ENCODE measurements around the gene LRBA. TPM values are rescaled to one million over a fixed set of nuclear protein-coding genes. Genes with fewer than 3 reads are reported as not detected.

Gene LRBA
- total and polyA plus RNA-seq, 2 donors (not counting 3 experiments of a cell fraction or from before 2014, with no cell fraction given), result 18.0 to 35.1 TPM

DNA sequence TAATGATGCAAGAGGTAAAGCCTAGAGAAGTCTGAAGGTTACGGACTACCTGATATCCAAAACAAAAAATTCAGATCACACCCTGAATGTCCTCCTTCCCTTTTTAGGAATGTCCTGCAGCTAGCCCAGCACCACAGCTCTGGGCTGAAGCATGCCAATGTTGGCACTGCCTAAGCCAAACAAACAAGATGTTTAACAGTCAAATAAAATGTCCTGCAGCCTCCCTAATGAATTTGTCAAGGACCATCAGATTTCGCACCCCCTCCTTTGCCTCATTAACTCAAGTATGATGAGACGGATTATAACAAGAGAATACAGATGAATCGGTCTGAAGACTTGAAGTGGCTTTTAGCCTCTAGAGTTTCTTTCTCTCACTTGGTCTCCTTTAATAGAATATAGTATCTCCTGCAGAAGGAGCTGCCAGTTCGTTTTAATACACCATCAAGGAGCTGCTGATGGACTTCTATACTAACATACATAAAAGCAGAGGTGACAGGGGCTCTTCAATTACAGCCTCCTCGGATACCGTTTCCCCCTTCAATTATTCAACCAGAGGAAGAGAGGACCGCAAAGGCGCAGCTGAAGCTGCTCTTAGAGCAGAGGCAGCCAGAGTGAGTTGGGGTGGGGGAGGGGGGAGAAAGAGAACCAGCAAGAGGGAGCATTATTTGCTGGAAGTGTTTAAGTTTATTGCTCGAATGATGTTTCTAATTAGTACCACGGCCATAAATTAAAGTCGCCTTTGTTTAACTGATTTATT is 436.2 kb downstream of the LRBA start:
- ChIA-PET CTCF (interaction anchor here (0.6 to 1.0 kb wide), 4 partner anchors 11 to 591 kb away, joined by 3 read pairs; no protein-coding TSS in a partner anchor), POLR2A (no interaction called here)
- FAIRE-seq (no peak), DNase-seq (ENCODE audit: low read depth, low spot score) (no peak)
- TF ChIP-seq, protein P1, sequence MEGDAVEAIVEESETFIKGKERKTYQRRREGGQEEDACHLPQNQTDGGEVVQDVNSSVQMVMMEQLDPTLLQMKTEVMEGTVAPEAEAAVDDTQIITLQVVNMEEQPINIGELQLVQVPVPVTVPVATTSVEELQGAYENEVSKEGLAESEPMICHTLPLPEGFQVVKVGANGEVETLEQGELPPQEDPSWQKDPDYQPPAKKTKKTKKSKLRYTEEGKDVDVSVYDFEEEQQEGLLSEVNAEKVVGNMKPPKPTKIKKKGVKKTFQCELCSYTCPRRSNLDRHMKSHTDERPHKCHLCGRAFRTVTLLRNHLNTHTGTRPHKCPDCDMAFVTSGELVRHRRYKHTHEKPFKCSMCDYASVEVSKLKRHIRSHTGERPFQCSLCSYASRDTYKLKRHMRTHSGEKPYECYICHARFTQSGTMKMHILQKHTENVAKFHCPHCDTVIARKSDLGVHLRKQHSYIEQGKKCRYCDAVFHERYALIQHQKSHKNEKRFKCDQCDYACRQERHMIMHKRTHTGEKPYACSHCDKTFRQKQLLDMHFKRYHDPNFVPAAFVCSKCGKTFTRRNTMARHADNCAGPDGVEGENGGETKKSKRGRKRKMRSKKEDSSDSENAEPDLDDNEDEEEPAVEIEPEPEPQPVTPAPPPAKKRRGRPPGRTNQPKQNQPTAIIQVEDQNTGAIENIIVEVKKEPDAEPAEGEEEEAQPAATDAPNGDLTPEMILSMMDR (IDR thresholded peaks at IDR 0.05; ENCODE audit: extremely low read depth in 1 of 2, insufficient read depth in 1 of 2, low read depth in 1 of 2, low read length in 2 of 2), result no peak
- TF ChIP-seq MYC (IDR thresholded peaks at IDR 0.05; ENCODE audit: low read depth, low read length), result no peak
- no peak for TF ChIP-seq POLR2A (IDR thresholded peaks at IDR 0.05; ENCODE audit: low read depth, low read length)
- TF ChIP-seq, protein P2, sequence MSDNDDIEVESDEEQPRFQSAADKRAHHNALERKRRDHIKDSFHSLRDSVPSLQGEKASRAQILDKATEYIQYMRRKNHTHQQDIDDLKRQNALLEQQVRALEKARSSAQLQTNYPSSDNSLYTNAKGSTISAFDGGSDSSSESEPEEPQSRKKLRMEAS (IDR thresholded peaks at IDR 0.05; ENCODE audit: insufficient read depth, insufficient read length), result no peak
- TF ChIP-seq JUN (IDR thresholded peaks at IDR 0.05; ENCODE audit: borderline replicate concordance, insufficient read depth, insufficient read length, low read depth), result no peak
- no peak for TF ChIP-seq FOS (IDR thresholded peaks at IDR 0.05; ENCODE audit: borderline replicate concordance, insufficient read depth, low read length)
- TF ChIP-seq EZH2 (IDR thresholded peaks at IDR 0.05; ENCODE audit: borderline replicate concordance, low read depth, low read length, severe bottlenecking), result no peak
- no peak for TF ChIP-seq POLR2AphosphoS5 (IDR thresholded peaks at IDR 0.05; ENCODE audit: insufficient read depth, low read depth, low read length)
- dilution Hi-C loops (cut with MboI; ENCODE audit: extremely low pct_ligation_motif_present, low sequenced_read_pairs), result no loop called here
- H2AFZ ChIP-seq (ENCODE audit: low read depth, low read length), result no peak overlapping the region
- BruUV-seq (replicated peaks), result no TSS peak
- H3K9ac ChIP-seq (replicated peaks; ENCODE audit: extremely low read depth, insufficient read depth, low read length), result no peak overlapping the region
- H3K4me1 ChIP-seq (ENCODE audit: control insufficient read depth, extremely low read depth, insufficient read depth, low read length), result no peaks in the 10 kb centered on the region
- no peaks in the 10 kb centered on the region for H3K79me2 ChIP-seq (ENCODE audit: control insufficient read depth, insufficient read depth, low read length)
- no peaks in the 10 kb centered on the region for H4K20me1 ChIP-seq (replicated peaks; ENCODE audit: control insufficient read depth, extremely low read depth, insufficient read depth, low read length)
- no peaks in the 10 kb centered on the region for H3K27me3 ChIP-seq (ENCODE audit: control insufficient read depth in 2 of 2, insufficient read depth in 2 of 2, low read length in 2 of 2)
- H3K4me2 ChIP-seq (ENCODE audit: insufficient read depth, low read length), result peak overlapping the region; percentile 23
- no peak overlapping the region for H3K27ac ChIP-seq (ENCODE audit: insufficient read depth, low read depth, low read length)
- no peaks in the 10 kb centered on the region for H3K9me1 ChIP-seq (replicated peaks; ENCODE audit: control insufficient read depth, extremely low read depth, insufficient read depth, low read length)
- intact Hi-C loops (cut with micrococcal nuclease), result no loop called here
- no peaks in the 10 kb centered on the region for H3K9me3 ChIP-seq (replicated peaks; ENCODE audit: control insufficient read depth, insufficient read depth, low read length)
- no peak overlapping the region for H3K4me3 ChIP-seq (replicated peaks in 1 of 3; ENCODE audit: insufficient read depth in 1 of 3, low read depth in 1 of 3, low read length in 3 of 3)
- no peaks in the 10 kb centered on the region for H3K36me3 ChIP-seq (ENCODE audit: control insufficient read depth in 2 of 2, extremely low read depth in 1 of 2, insufficient read depth in 2 of 2, low read length in 2 of 2)
